NB4 (cell line): ENCODE results near the gene CREB5.

ENCODE experiments used
- DNase-seq: peaks from one replicate; pipeline ENCODE4 v3.0.0; 2010; ENCODE audit warnings: low read depth
- H3K4me3 ChIP-seq: one replicate; pipeline ENCODE4 v1.5.1; 2011; ENCODE audit warnings: mild to moderate bottlenecking, low read depth, low read length, moderate library complexity
- MAX ChIP-seq: IDR thresholded peaks from 2 replicates; pipeline ENCODE4 v1.6.1; 2011; ENCODE audit warnings: low read depth, low read length
- MYC ChIP-seq: IDR thresholded peaks from 2 replicates; pipeline ENCODE4 v1.6.1; 2011; ENCODE audit warnings: low read depth, low read length
- POLR2A ChIP-seq: IDR thresholded peaks from 2 replicates; pipeline ENCODE4 v1.6.1; 2011; ENCODE audit warnings: mild to moderate bottlenecking; ENCODE audit not compliant: insufficient read length; ENCODE audit errors: extremely low read depth
- TF ChIP-seq, protein P1 (sequence below): IDR thresholded peaks from one replicate; pipeline ENCODE4 v1.5.1; 2012; ENCODE audit warnings: low read depth, low read length

The CREB5 gene

DNA sequence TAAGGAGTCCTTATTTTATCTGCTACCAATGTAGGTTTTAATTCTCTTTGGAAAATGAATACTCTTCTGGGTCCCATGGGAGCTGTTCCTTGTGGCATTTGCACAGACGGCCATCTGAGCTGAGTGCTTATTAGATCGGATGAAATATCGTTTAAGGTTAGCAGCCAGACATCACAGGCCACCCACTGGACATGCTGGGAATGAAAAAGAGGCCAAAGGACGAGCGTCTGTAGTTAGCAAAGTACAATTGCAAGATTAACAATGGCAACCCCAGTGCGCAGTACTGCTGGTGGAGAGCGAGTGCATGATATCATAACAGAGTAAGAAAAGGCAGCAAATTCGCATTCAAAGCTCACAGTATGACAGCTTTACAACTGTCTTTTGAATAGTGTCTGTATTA lies 28.3 kb upstream of the CREB5 start:
- no peak overlapping the region for H3K4me3 ChIP-seq
- DNase-seq: no peak
- no peak for TF ChIP-seq MAX
- no peak for TF ChIP-seq POLR2A
- no peak for TF ChIP-seq MYC
- TF ChIP-seq, protein P1, sequence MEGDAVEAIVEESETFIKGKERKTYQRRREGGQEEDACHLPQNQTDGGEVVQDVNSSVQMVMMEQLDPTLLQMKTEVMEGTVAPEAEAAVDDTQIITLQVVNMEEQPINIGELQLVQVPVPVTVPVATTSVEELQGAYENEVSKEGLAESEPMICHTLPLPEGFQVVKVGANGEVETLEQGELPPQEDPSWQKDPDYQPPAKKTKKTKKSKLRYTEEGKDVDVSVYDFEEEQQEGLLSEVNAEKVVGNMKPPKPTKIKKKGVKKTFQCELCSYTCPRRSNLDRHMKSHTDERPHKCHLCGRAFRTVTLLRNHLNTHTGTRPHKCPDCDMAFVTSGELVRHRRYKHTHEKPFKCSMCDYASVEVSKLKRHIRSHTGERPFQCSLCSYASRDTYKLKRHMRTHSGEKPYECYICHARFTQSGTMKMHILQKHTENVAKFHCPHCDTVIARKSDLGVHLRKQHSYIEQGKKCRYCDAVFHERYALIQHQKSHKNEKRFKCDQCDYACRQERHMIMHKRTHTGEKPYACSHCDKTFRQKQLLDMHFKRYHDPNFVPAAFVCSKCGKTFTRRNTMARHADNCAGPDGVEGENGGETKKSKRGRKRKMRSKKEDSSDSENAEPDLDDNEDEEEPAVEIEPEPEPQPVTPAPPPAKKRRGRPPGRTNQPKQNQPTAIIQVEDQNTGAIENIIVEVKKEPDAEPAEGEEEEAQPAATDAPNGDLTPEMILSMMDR: no peak

GRCh38 chr7:28389504-28390395 lies 22.6 kb upstream of the CREB5 start:
- peak; percentile 71 for DNase-seq
- TF ChIP-seq MYC: no peak
- TF ChIP-seq, protein P1: peak; percentile 70
- TF ChIP-seq MAX: no peak
- TF ChIP-seq POLR2A: no peak
- H3K4me3 ChIP-seq: no peak overlapping the region

GRCh38 chr7:28390426-28390825 lies 21.9 kb upstream of the CREB5 start:
- no peak overlapping the region for H3K4me3 ChIP-seq
- no peak for TF ChIP-seq POLR2A
- no peak for TF ChIP-seq MYC
- no peak for DNase-seq

DNA sequence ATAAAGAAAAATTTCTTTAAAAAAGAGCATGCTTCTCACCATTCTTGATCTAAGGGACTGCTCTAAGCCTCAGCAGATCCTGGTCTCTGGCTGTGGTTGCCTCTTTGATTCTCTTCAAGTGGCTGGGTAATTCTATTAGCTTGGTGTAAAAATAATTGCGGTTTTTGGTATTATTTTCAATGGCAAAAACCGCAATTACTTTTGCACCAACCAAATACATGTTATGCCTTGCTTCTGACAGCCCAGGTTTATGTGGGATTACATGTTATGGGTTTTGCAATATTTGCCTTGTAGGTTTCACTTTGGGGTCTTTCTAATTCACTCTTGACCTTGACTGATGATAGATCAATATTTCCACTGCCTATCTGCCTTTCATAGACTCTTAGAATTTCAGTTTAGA lies 20.0 kb upstream of the CREB5 start:
- no peak for DNase-seq
- no peak overlapping the region for H3K4me3 ChIP-seq
- TF ChIP-seq MAX (no peak), POLR2A (no peak), MYC (no peak)
- TF ChIP-seq, protein P1: no peak

DNA sequence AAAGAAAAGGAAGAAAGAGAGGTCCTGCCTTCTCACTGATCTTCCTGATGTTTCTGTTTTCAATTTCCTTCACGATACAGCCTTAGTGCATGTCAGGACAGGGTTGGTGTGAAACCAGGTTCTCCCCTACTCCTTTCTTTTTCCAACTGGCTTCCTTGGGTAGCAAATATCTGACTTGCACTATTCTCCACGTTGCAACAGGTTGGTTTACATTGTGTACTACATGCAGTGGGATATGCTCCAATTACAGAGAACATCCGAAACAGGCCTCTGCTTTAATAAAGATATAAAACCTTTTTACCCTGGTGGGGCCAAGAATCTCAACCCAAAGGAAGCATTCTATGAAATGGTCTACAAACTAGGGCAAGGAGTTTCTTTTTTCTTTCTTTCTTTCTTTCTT lies 16.9 kb upstream of the CREB5 start:
- no peak for DNase-seq
- H3K4me3 ChIP-seq: no peak overlapping the region
- TF ChIP-seq, protein P1: no peak
- no peak for TF ChIP-seq POLR2A

DNA sequence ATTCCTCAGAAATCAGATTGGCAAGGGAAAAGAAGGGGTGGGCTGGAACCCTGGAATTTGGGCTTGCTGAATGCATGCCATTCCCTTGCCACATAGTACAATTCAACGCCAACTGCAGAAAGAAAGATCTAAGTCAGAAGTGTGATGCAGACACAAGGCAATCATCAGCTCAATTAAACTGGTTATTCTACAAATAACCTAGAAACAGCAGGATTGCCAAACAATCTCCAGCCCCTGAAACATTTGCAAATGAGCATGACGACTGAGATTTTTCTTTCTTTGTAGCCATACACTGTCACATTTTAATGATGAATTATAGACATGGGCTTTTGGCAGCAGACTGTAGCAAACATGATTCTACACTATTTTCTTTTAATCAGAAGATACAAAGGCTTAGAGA lies 16.5 kb upstream of the CREB5 start:
- DNase-seq: no peak
- TF ChIP-seq MYC: no peak
- TF ChIP-seq, protein P1: no peak
- TF ChIP-seq MAX: no peak
- no peak for TF ChIP-seq POLR2A
- no peak overlapping the region for H3K4me3 ChIP-seq
